OCI-LY7 (cell line): ENCODE data around the gene TXNIP. TPM values are rescaled to one million over a fixed set of nuclear protein-coding genes. Genes with fewer than 3 reads are reported as not detected.

Experiments
- BruUV-seq: library from RNA; stranded (reverse); fragments of 400-500 nt; replicated peaks from 2 replicates; lab custom pipeline; 2021; lab: Mats Ljungman, UMichigan
- CTCF ChIA-PET: fragments of 300-600 bp; sonication (Branson Sonifier 250); formaldehyde crosslinking; loops from one replicate; lab custom pipeline; 2022; ENCODE audit warnings: antibody characterized with exemption; ENCODE audit not compliant: unreplicated experiment; lab: Charles Lee
- POLR2A ChIA-PET: fragments of 300-600 bp; sonication (Branson Sonifier 250); formaldehyde crosslinking; loops from one replicate; lab custom pipeline; 2022; ENCODE audit warnings: antibody characterized with exemption; lab: Charles Lee
- DNase-seq: peaks from one replicate; pipeline ENCODE4 v3.0.0-alpha.2; 2015; ENCODE audit warnings: low spot score
- H2AFZ ChIP-seq: fragments of 200-600 bp; sonication (generic), shearing (Covaris generic); 2 replicates; pipeline ENCODE4 v1.6.1; 2014; ENCODE audit warnings: mild to moderate bottlenecking, antibody characterized with exemption, low read length, moderate library complexity
- H3K27ac ChIP-seq: fragments of 200-600 bp; sonication (generic); 2 replicates; pipeline ENCODE4 v1.5.1; 2014; ENCODE audit warnings: mixed run types, low read depth, mild to moderate bottlenecking, moderate library complexity, low read length, inconsistent platforms; ENCODE audit not compliant: poor library complexity, severe bottlenecking
- H3K36me3 ChIP-seq: fragments of 200-600 bp; sonication (generic); 2 replicates; pipeline ENCODE4 v1.6.1; 2014; ENCODE audit warnings: mild to moderate bottlenecking, antibody characterized with exemption, low read length, moderate library complexity, mixed read lengths; ENCODE audit not compliant: insufficient read depth
- H3K4me1 ChIP-seq: fragments of 200-600 bp; sonication (generic); 2 replicates; pipeline ENCODE4 v1.5.1; 2014; ENCODE audit warnings: mild to moderate bottlenecking, low read length; ENCODE audit not compliant: insufficient read depth, poor library complexity, severe bottlenecking
- H3K4me2 ChIP-seq: fragments of 200-600 bp; sonication (generic); 2 replicates; pipeline ENCODE4 v1.6.1; 2014; ENCODE audit warnings: mild to moderate bottlenecking, low read length
- H3K4me3 ChIP-seq: fragments of 200-600 bp; sonication (generic); 2 replicates; pipeline ENCODE4 v1.5.1; 2014; ENCODE audit warnings: mild to moderate bottlenecking, low read depth, low read length; ENCODE audit not compliant: poor library complexity, severe bottlenecking
- H3K79me2 ChIP-seq: fragments of 200-600 bp; sonication (generic); 2 replicates; pipeline ENCODE4 v1.6.1; 2016; ENCODE audit warnings: low read depth, mild to moderate bottlenecking, low read length, moderate library complexity, mixed read lengths; ENCODE audit not compliant: insufficient read depth
- H3K9me2 ChIP-seq: fragments of 200-600 bp; sonication (generic); 2 replicates; pipeline ENCODE4 v1.6.1; 2016; ENCODE audit warnings: mild to moderate bottlenecking, low read length, mixed read lengths; ENCODE audit not compliant: insufficient read depth
- H3K9me3 ChIP-seq: fragments of 200-600 bp; sonication (generic); 2 replicates; pipeline ENCODE4 v1.6.1; 2014; ENCODE audit warnings: mild to moderate bottlenecking, mixed run types, low read length, mixed read lengths
- H4K20me1 ChIP-seq: fragments of 200-600 bp; sonication (generic); 2 replicates; pipeline ENCODE4 v1.6.1; 2014; ENCODE audit warnings: mild to moderate bottlenecking, antibody characterized with exemption, low read length, moderate library complexity, mixed read lengths; ENCODE audit not compliant: insufficient read depth
- CTCF ChIP-seq: fragments of 200-600 bp; sonication (generic); conservative IDR thresholded peaks from 2 replicates; pipeline ENCODE4 v1.5.1; 2014; ENCODE audit warnings: mild to moderate bottlenecking, antibody characterized with exemption, low read length, moderate library complexity, mixed read lengths
- EZH2phosphoT487 ChIP-seq: fragments of 200-600 bp; sonication (generic); IDR thresholded peaks from 2 replicates; pipeline ENCODE4 v1.6.1; 2018; ENCODE audit warnings: low read depth, borderline replicate concordance, mild to moderate bottlenecking, mixed run types, antibody characterized with exemption, low read length, moderate library complexity, mixed read lengths
- intact Hi-C: fragments of 100-400 bp; cut with micrococcal nuclease; formaldehyde crosslinking; loops from one replicate; pipeline ENCODE4 v1.10.0; 2022; ENCODE audit not compliant: unreplicated experiment
- total RNA-seq, 2 experiments: library from RNA; depleted of rRNA in 1 of 2; stranded (reverse); fragments of >200 nt in 1 of 2; shearing (Covaris generic) in 1 of 2; gene quantifications; 2 replicates each; pipeline ENCODE4 v1.2.3, GENCODE V29; 2014 to 2022

The TXNIP gene
- total RNA-seq, 2 experiments from 2014 or later: 50.3 to 144 TPM

GRCh38 chr1:145955436-145955835 is 40.9 kb downstream of the TXNIP start:
- ChIA-PET POLR2A (interaction anchor here (0.7 to 1.4 kb wide), 4 partner anchors 9 to 23 kb away, joined by 3 to 4 read pairs (median 4); partner anchors contain the start of genes ANKRD34A and POLR3GL), CTCF (no interaction called here)
- H3K4me2 ChIP-seq: peak overlapping the region; percentile 94
- intact Hi-C loops: no loop called here
- H3K9me2 ChIP-seq: no peaks in the 10 kb centered on the region
- no peak for DNase-seq
- no peak overlapping the region for H2AFZ ChIP-seq
- peaks cover 13% of the 10 kb centered on the region; the same call in 1 of the 2 replicates for H3K36me3 ChIP-seq
- peaks cover 42% of the 10 kb centered on the region for H3K4me1 ChIP-seq
- peaks cover 23% of the 10 kb centered on the region; the same call in 1 of the 2 replicates for H3K79me2 ChIP-seq
- H3K9me3 ChIP-seq: no peaks in the 10 kb centered on the region
- no peak overlapping the region for H3K4me3 ChIP-seq
- no peak overlapping the region for H3K27ac ChIP-seq
- TF ChIP-seq CTCF: no peak
- TF ChIP-seq EZH2phosphoT487: no peak
- H4K20me1 ChIP-seq: peaks cover 3% of the 10 kb centered on the region; the same call in 1 of the 2 replicates
- no TSS peak for BruUV-seq

GRCh38 chr1:145953861-145954260 is 42.5 kb downstream of the TXNIP start:
- Histone ChIP-seq H4K20me1 (peaks cover 3% of the 10 kb centered on the region; the same call in 1 of the 2 replicates), H3K79me2 (peaks cover 23% of the 10 kb centered on the region; the same call in 1 of the 2 replicates), H3K4me2 (no peak overlapping the region), H3K27ac (no peak overlapping the region), H3K36me3 (peaks cover 13% of the 10 kb centered on the region; the same call in 1 of the 2 replicates), H3K4me1 (peaks cover 26% of the 10 kb centered on the region), H2AFZ (no peak overlapping the region), H3K9me3 (no peaks in the 10 kb centered on the region), H3K9me2 (no peaks in the 10 kb centered on the region), H3K4me3 (no peak overlapping the region)
- no peak for DNase-seq
- POLR2A ChIA-PET: interaction anchor here (0.6 to 1.1 kb wide), 3 partner anchors 9 to 95 kb away, joined by 3 read pairs; partner anchors contain the start of gene PIAS3
- intact Hi-C loops: no loop called here
- BruUV-seq: no TSS peak
- TF ChIP-seq EZH2phosphoT487 (no peak), CTCF (no peak)
- CTCF ChIA-PET: no interaction called here

- peaks cover 18% of the 10 kb centered on the region for H3K4me1 ChIP-seq
- CTCF ChIA-PET: no interaction called here
- no TSS peak for BruUV-seq
- H3K4me3 ChIP-seq: no peak overlapping the region
- peaks cover 13% of the 10 kb centered on the region; the same call in 1 of the 2 replicates for H3K36me3 ChIP-seq
- H2AFZ ChIP-seq: no peak overlapping the region
- H3K4me2 ChIP-seq: no peak overlapping the region
- H4K20me1 ChIP-seq: peaks cover 3% of the 10 kb centered on the region; the same call in 1 of the 2 replicates
- no peaks in the 10 kb centered on the region for H3K9me2 ChIP-seq
- H3K79me2 ChIP-seq: peaks cover 23% of the 10 kb centered on the region; the same call in 1 of the 2 replicates
- POLR2A ChIA-PET: interaction anchor here (1.1 to 1.9 kb wide), 2 partner anchors 10 to 12 kb away, joined by 3 to 8 read pairs; partner anchors contain the start of genes ANKRD34A and POLR3GL
- no peak for DNase-seq
- H3K27ac ChIP-seq: no peak overlapping the region
- H3K9me3 ChIP-seq: no peaks in the 10 kb centered on the region
- TF ChIP-seq CTCF: no peak
- no peak for TF ChIP-seq EZH2phosphoT487
- intact Hi-C loops: no loop called here
Observed at GRCh38 chr1:145952903-145953302, 43.5 kb downstream of the TXNIP start.
